Stimulated activated CD4-positive, alpha-beta T cell treated with anti-CD3 and anti-CD28 coated beads, Interleukin-4, amount 100 ng/mL, for 24 hours (primary cell): ENCODE results near the gene DUSP15.

Experiments
- DNase-seq: peaks from one replicate; pipeline ENCODE4 v3.0.0-alpha.2; 2020

The DUSP15 gene

GRCh38 chr20:31859266-31859997 lies 10.9 kb downstream of the DUSP15 start:
- no peak for DNase-seq

- no peak for DNase-seq
These were observed 11.6 kb downstream of the DUSP15 start for GRCh38 chr20:31858760-31859083.

- no peak for DNase-seq
These were observed 12.2 kb downstream of the DUSP15 start for GRCh38 chr20:31857861-31858759.

GRCh38 chr20:31856516-31856915 lies 13.8 kb downstream of the DUSP15 start:
- DNase-seq = no peak

- DNase-seq = no peak
These were observed 16.8 kb downstream of the DUSP15 start for GRCh38 chr20:31853481-31853880.

- DNase-seq = no peak
These were observed 18.9 kb downstream of the DUSP15 start for GRCh38 chr20:31851240-31851955.

GRCh38 chr20:31849306-31849930 lies 20.9 kb downstream of the DUSP15 start:
- no peak for DNase-seq

- no peak for DNase-seq
These were observed 22.0 kb downstream of the DUSP15 start for GRCh38 chr20:31848088-31848999.

GRCh38 chr20:31846793-31847138 lies 23.6 kb downstream of the DUSP15 start:
- no peak for DNase-seq

- no peak for DNase-seq
These were observed 24.9 kb downstream of the DUSP15 start, which contains the start of gene FOXS1 for GRCh38 chr20:31845300-31845863. FOXS1 (minus strand) TSS chr20:31845604; CDS start chr20:31845542, 62 bp downstream.

GRCh38 chr20:31844737-31845299 lies 25.5 kb downstream of the DUSP15 start:
- no peak for DNase-seq

- no peak for DNase-seq
These were observed 26.4 kb downstream of the DUSP15 start for GRCh38 chr20:31843881-31844280.

- no peak for DNase-seq
These were observed 27.0 kb downstream of the DUSP15 start for GRCh38 chr20:31843288-31843687.

GRCh38 chr20:31842471-31843157 lies 27.7 kb downstream of the DUSP15 start:
- DNase-seq = no peak

GRCh38 chr20:31841928-31842327 lies 28.4 kb downstream of the DUSP15 start:
- DNase-seq = no peak

- DNase-seq = no peak
These were observed 29.2 kb downstream of the DUSP15 start for GRCh38 chr20:31840906-31841816.

- DNase-seq = no peak
These were observed 30.4 kb downstream of the DUSP15 start for GRCh38 chr20:31839782-31840487.

GRCh38 chr20:31838646-31839292 lies 31.6 kb downstream of the DUSP15 start:
- no peak for DNase-seq
